Measurements from ENCODE around the gene AKIRIN1. TPM values are rescaled to one million over a fixed set of nuclear protein-coding genes. Genes with fewer than 3 reads are reported as not detected.

The AKIRIN1 gene
- total and polyA plus RNA-seq, 10 of the 15 experiments (the other 5 are each of a cell fraction or from before 2014, with no cell fraction given): 7.5 to 72.3 (median 50.4) TPM

DNA sequence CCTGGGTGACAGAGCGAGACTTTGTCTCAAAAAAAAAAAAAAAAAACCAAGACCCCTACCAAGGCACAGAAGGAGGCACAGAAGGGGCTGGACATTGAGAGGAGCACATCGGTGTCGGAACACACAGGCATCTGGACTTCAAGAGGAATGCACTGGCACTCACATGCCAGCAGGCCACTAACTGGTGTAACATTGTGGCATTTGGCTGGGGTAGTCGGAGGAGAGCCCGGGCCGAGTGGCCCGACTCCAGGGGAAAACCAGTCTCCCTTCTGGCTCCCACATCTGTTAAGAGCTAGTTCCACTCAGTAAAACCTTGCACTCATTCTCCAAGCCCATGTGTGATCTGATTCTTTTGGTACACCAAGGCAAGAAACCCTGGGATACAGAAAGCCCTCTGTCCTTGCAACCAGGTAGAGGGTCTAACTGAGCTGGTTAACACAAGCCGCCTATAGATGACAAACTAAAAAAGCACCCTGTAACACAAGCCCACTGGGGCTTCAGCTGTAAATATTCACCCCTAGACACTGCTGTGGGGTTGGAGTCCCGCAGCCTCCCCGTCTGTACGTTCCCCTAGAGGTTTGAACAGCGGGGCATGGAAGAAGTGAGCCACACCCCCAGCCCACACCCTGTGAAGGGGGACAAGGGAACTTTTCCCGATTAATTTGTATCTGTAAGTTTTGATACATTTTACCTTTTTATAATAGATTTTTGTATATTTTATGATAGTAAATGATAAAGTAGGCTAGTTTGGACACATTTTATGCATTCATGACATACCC is 17.2 kb upstream of the AKIRIN1 start:
- H2AFZ ChIP-seq (ENCODE audit: control insufficient read depth, low read depth, low read length): no peak overlapping the region
- WGBS (ENCODE audit: insufficient coverage, insufficient replicate concordance, low lambda C conversion rate, missing lambda C conversion rate): 48% methylated on average over 13 of the region's 13 CpGs
- intact Hi-C loops (cut with micrococcal nuclease; ENCODE audit: unreplicated experiment): no loop called here
- no peak for TF ChIP-seq FOS (IDR thresholded peaks at IDR 0.05; ENCODE audit: borderline replicate concordance, extremely low read depth, insufficient read length)
- no peak for TF ChIP-seq RCOR1 (conservative IDR thresholded peaks at IDR 0.05; ENCODE audit: low read depth, low read length)
- no peak for TF ChIP-seq TCF7 (IDR thresholded peaks at IDR 0.05; ENCODE audit: borderline replicate concordance)
- TF ChIP-seq RBBP5 (conservative IDR thresholded peaks at IDR 0.05): no peak
- TF ChIP-seq, protein P1, sequence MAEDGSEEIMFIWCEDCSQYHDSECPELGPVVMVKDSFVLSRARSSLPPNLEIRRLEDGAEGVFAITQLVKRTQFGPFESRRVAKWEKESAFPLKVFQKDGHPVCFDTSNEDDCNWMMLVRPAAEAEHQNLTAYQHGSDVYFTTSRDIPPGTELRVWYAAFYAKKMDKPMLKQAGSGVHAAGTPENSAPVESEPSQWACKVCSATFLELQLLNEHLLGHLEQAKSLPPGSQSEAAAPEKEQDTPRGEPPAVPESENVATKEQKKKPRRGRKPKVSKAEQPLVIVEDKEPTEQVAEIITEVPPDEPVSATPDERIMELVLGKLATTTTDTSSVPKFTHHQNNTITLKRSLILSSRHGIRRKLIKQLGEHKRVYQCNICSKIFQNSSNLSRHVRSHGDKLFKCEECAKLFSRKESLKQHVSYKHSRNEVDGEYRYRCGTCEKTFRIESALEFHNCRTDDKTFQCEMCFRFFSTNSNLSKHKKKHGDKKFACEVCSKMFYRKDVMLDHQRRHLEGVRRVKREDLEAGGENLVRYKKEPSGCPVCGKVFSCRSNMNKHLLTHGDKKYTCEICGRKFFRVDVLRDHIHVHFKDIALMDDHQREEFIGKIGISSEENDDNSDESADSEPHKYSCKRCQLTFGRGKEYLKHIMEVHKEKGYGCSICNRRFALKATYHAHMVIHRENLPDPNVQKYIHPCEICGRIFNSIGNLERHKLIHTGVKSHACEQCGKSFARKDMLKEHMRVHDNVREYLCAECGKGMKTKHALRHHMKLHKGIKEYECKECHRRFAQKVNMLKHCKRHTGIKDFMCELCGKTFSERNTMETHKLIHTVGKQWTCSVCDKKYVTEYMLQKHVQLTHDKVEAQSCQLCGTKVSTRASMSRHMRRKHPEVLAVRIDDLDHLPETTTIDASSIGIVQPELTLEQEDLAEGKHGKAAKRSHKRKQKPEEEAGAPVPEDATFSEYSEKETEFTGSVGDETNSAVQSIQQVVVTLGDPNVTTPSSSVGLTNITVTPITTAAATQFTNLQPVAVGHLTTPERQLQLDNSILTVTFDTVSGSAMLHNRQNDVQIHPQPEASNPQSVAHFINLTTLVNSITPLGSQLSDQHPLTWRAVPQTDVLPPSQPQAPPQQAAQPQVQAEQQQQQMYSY (CRISPR knock-in tag; IDR thresholded peaks at IDR 0.05): no peak
- no peak for TF ChIP-seq ZNF384 (IDR thresholded peaks at IDR 0.05; ENCODE audit: borderline replicate concordance, low read depth, low read length)
- TF ChIP-seq EP300 (IDR thresholded peaks at IDR 0.05; ENCODE audit: borderline replicate concordance in 1 of 2, control insufficient read depth in 1 of 2, low read depth in 2 of 2, low read length in 2 of 2): no peak
- no peak for TF ChIP-seq SP1 (IDR thresholded peaks at IDR 0.05; ENCODE audit: low read depth, low read length)
- no peak for TF ChIP-seq MYB (IDR thresholded peaks at IDR 0.05; ENCODE audit: borderline replicate concordance, low read depth, low read length)
- TF ChIP-seq, protein P2, sequence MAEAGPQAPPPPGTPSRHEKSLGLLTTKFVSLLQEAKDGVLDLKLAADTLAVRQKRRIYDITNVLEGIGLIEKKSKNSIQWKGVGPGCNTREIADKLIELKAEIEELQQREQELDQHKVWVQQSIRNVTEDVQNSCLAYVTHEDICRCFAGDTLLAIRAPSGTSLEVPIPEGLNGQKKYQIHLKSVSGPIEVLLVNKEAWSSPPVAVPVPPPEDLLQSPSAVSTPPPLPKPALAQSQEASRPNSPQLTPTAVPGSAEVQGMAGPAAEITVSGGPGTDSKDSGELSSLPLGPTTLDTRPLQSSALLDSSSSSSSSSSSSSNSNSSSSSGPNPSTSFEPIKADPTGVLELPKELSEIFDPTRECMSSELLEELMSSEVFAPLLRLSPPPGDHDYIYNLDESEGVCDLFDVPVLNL (IDR thresholded peaks at IDR 0.05; ENCODE audit: low read depth, low read length): no peak
- TF ChIP-seq, protein P3, sequence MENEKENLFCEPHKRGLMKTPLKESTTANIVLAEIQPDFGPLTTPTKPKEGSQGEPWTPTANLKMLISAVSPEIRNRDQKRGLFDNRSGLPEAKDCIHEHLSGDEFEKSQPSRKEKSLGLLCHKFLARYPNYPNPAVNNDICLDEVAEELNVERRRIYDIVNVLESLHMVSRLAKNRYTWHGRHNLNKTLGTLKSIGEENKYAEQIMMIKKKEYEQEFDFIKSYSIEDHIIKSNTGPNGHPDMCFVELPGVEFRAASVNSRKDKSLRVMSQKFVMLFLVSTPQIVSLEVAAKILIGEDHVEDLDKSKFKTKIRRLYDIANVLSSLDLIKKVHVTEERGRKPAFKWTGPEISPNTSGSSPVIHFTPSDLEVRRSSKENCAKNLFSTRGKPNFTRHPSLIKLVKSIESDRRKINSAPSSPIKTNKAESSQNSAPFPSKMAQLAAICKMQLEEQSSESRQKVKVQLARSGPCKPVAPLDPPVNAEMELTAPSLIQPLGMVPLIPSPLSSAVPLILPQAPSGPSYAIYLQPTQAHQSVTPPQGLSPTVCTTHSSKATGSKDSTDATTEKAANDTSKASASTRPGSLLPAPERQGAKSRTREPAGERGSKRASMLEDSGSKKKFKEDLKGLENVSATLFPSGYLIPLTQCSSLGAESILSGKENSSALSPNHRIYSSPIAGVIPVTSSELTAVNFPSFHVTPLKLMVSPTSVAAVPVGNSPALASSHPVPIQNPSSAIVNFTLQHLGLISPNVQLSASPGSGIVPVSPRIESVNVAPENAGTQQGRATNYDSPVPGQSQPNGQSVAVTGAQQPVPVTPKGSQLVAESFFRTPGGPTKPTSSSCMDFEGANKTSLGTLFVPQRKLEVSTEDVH (IDR thresholded peaks at IDR 0.05; ENCODE audit: low read depth, partially characterized antibody): no peak
- no peak for TF ChIP-seq JUNB (IDR thresholded peaks at IDR 0.05)
- TF ChIP-seq RUNX3 (IDR thresholded peaks at IDR 0.05; ENCODE audit: low read length): no peak
- TF ChIP-seq MTA3 (IDR thresholded peaks at IDR 0.05; ENCODE audit: borderline replicate concordance, low read length): no peak
- no peak for TF ChIP-seq SMARCA5 (IDR thresholded peaks at IDR 0.05)
- TF ChIP-seq, protein P4, sequence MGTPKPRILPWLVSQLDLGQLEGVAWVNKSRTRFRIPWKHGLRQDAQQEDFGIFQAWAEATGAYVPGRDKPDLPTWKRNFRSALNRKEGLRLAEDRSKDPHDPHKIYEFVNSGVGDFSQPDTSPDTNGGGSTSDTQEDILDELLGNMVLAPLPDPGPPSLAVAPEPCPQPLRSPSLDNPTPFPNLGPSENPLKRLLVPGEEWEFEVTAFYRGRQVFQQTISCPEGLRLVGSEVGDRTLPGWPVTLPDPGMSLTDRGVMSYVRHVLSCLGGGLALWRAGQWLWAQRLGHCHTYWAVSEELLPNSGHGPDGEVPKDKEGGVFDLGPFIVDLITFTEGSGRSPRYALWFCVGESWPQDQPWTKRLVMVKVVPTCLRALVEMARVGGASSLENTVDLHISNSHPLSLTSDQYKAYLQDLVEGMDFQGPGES (IDR thresholded peaks at IDR 0.05): no peak

More for the DNA sequence above, 17.2 kb upstream of the AKIRIN1 start:
- no peak for FAIRE-seq
- no TSS peak for BruUV-seq (replicated peaks)
- in situ Hi-C loops (cut with MboI): no loop called here
- no peak for ATAC-seq
- Histone ChIP-seq H3K79me2 (ENCODE audit: control insufficient read depth, insufficient read depth, low read length) (no peaks in the 10 kb centered on the region), H3K27ac (ENCODE audit: control insufficient read depth, insufficient read depth) (no peak overlapping the region), H3K36me3 (ENCODE audit: control insufficient read depth in 2 of 2, insufficient read depth in 2 of 2, low read length in 1 of 2) (no peaks in the 10 kb centered on the region), H3K4me3 (no peak overlapping the region), H3K9me3 (replicated peaks; ENCODE audit: control insufficient read depth, insufficient read depth, low read length) (peaks cover 2% of the 10 kb centered on the region; the same call in 1 of the 3 replicates), H4K20me1 (ENCODE audit: control insufficient read depth, insufficient read depth) (no peaks in the 10 kb centered on the region), H3K4me1 (ENCODE audit: control insufficient read depth, insufficient read depth, low read length) (no peaks in the 10 kb centered on the region), H3K9ac (ENCODE audit: control insufficient read depth, insufficient read depth, low read length) (no peak overlapping the region), H3K27me3 (replicated peaks in 1 of 2; ENCODE audit: control insufficient read depth in 2 of 2, insufficient read depth in 2 of 2, low read length in 1 of 2) (no peaks in the 10 kb centered on the region), H3K4me2 (ENCODE audit: control insufficient read depth, insufficient read depth) (no peak overlapping the region)
- ChIA-PET CTCF (interaction anchor here (1.2 kb wide), 1 partner anchor 119 kb away, joined by 3 read pairs; no protein-coding TSS in a partner anchor), RAD21 (ENCODE audit: unreplicated experiment) (no interaction called here), SMC1A (ENCODE audit: uncharacterized antibody, unreplicated experiment) (interaction anchor here (0.8 kb wide), 1 partner anchor 17 kb away, joined by 3 read pairs; no protein-coding TSS in a partner anchor), POLR2A (no interaction called here)
- no peak for DNase-seq (ENCODE audit: low read depth, low spot score)
